Measurements from ENCODE around the gene PPP1R26. TPM values are rescaled to one million over a fixed set of nuclear protein-coding genes. Genes with fewer than 3 reads are reported as not detected.
A peak's percentile ranks its signal among the peaks of the same experiment; 100 is the strongest.

The PPP1R26 gene
- total and polyA plus RNA-seq, 2 of the 8 experiments (the other 6 are each of a cell fraction or from before 2014, with no cell fraction given): 9.8 to 32.7 TPM

DNA sequence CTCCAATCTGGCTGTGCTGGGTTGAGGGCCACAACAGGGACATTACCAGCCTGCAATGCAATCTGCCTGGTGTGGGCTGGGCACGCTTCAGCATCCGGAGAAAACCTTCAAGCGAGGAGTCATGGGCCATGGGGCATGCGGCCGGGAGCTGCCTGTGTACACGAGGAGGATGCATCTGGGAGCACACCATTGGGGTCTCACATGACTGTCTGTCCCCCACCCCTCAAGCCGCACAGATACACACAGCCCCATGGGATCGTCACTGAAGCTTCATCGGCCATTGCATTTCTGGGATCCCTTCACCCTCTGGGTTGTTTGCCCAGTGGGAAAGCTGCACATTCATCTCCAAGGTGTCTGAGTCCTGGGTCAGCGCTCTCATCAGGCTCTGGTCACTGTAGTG is 51.5 kb downstream of the PPP1R26 start:
- H2BK120ac ChIP-seq (replicated peaks; ENCODE audit: low read depth, low read length): no peak overlapping the region
- no peak overlapping the region for H3K23ac ChIP-seq (ENCODE audit: insufficient read length)
- no peak overlapping the region for H2BK20ac ChIP-seq (ENCODE audit: low read length)
- DNase-seq (ENCODE audit: low read depth in 1 of 2, low spot score in 2 of 2) (peak in 1 of 2 experiments; percentile 34), FAIRE-seq (no peak)
- no peak overlapping the region for H3K4ac ChIP-seq (replicated peaks; ENCODE audit: insufficient read length, low read depth, low read length)
- H3K27me3 ChIP-seq (replicated peaks in 1 of 4; ENCODE audit: control insufficient read depth in 3 of 4, extremely low read depth in 1 of 4, insufficient read depth in 3 of 4, low read length in 3 of 4): no peaks in the 10 kb centered on the region
- no peak overlapping the region for H3K4me3 ChIP-seq (ENCODE audit: extremely low read depth in 1 of 4, insufficient read depth in 2 of 4, low read depth in 3 of 4, low read length in 4 of 4)
- H3K36me3 ChIP-seq (ENCODE audit: control insufficient read depth in 2 of 4, insufficient read depth in 4 of 4, low read length in 3 of 4): no peaks in the 10 kb centered on the region
- H4K8ac ChIP-seq (ENCODE audit: extremely low read depth, insufficient read depth, low read length): no peak overlapping the region
- ChIA-PET POLR2A (ENCODE audit: partially characterized antibody) (interaction anchor here (1.0 kb wide), 1 partner anchor 26 kb away, joined by 6 read pairs; no protein-coding TSS in a partner anchor), CTCF (ENCODE audit: partially characterized antibody) (interaction anchor here (1.1 to 1.3 kb wide), 2 partner anchors 8 to 17 kb away, joined by 4 to 7 read pairs; no protein-coding TSS in a partner anchor)
- no peak overlapping the region for H2BK12ac ChIP-seq (ENCODE audit: low read depth, low read length)
- H2AK5ac ChIP-seq (ENCODE audit: low read depth, low read length): no peak overlapping the region
- H3K9me3 ChIP-seq (ENCODE audit: insufficient read depth in 2 of 2, low read depth in 1 of 2, low read length in 1 of 2): no peaks in the 10 kb centered on the region
- WGBS, 2 experiments (ENCODE audit: extremely low coverage in 1 of 2, insufficient coverage in 1 of 2, insufficient read length in 1 of 2, insufficient replicate concordance in 2 of 2, low coverage in 1 of 2, low lambda C conversion rate in 2 of 2, missing lambda C conversion rate in 1 of 2): 95% methylated on average over 10 of the region's 10 CpGs; no CpG with 5 or more reads in 1 of the 2 experiments
- H3K4me1 ChIP-seq (replicated peaks in 1 of 4; ENCODE audit: control insufficient read depth in 3 of 4, insufficient read depth in 4 of 4, low read length in 3 of 4): peaks cover 0 to 9% (median 6%) of the 10 kb centered on the region in 4 experiments; a peak in 5 of 7 replicates
- H4K5ac ChIP-seq (ENCODE audit: insufficient read length, low read depth, low read length): no peak overlapping the region
- H4K20me1 ChIP-seq (replicated peaks in 1 of 2; ENCODE audit: control insufficient read depth in 1 of 2, insufficient read depth in 2 of 2, low read length in 2 of 2): no peaks in the 10 kb centered on the region
- no peak overlapping the region for H3K9ac ChIP-seq (replicated peaks in 1 of 4; ENCODE audit: extremely low read depth in 1 of 4, low read depth in 3 of 4, low read length in 3 of 4)
- no peaks in the 10 kb centered on the region for H3K79me2 ChIP-seq (ENCODE audit: control insufficient read depth in 1 of 2, insufficient read depth in 2 of 2, low read length in 2 of 2)
- H3K18ac ChIP-seq (ENCODE audit: extremely low read depth, low read length): no peak overlapping the region
- H3K79me1 ChIP-seq (ENCODE audit: low read depth, low read length): no peaks in the 10 kb centered on the region
- no peak overlapping the region for H3K27ac ChIP-seq (ENCODE audit: low read depth, low read length)
- H3K23me2 ChIP-seq (ENCODE audit: low read depth, low read length): no peaks in the 10 kb centered on the region
- H3K4me2 ChIP-seq (ENCODE audit: insufficient read depth in 1 of 2, low read depth in 2 of 2, low read length in 2 of 2): no peak overlapping the region
- H2BK15ac ChIP-seq (ENCODE audit: low read length): no peak overlapping the region
- no peak overlapping the region for H2AFZ ChIP-seq (ENCODE audit: low read length)
- no peak overlapping the region for H3K14ac ChIP-seq (ENCODE audit: insufficient read length)
- H3K56ac ChIP-seq (replicated peaks; ENCODE audit: insufficient read length, low read depth, low read length): no peak overlapping the region
- H4K91ac ChIP-seq (replicated peaks; ENCODE audit: insufficient read length, low read length): peak overlapping the region; percentile 12
- no peak overlapping the region for H2BK5ac ChIP-seq (ENCODE audit: low read depth, low read length)
- no peak for TF ChIP-seq POU5F1 (IDR thresholded peaks at IDR 0.05; ENCODE audit: low read depth, low read length)
- TF ChIP-seq SIX5 (IDR thresholded peaks at IDR 0.05; ENCODE audit: low read depth, low read length): no peak
- no peak for TF ChIP-seq CHD1 (IDR thresholded peaks at IDR 0.05; ENCODE audit: low read depth, low read length)
- no peak for TF ChIP-seq NRF1 (IDR thresholded peaks at IDR 0.05; ENCODE audit: low read depth, low read length)
- TF ChIP-seq ASH2L (IDR thresholded peaks at IDR 0.05; ENCODE audit: low read length): no peak
- no peak for TF ChIP-seq SAP30 (IDR thresholded peaks at IDR 0.05; ENCODE audit: insufficient read depth, insufficient replicate concordance, low read length)
- TF ChIP-seq FOSL1 (IDR thresholded peaks at IDR 0.05; ENCODE audit: insufficient read depth, low read depth, low read length): no peak
- TF ChIP-seq SRF (IDR thresholded peaks at IDR 0.05; ENCODE audit: low read depth, low read length): no peak
- no peak for TF ChIP-seq TEAD4 (IDR thresholded peaks at IDR 0.05; ENCODE audit: low read depth, low read length)
- no peak for TF ChIP-seq TBP (IDR thresholded peaks at IDR 0.05; ENCODE audit: low read depth, low read length)
- TF ChIP-seq TCF12 (IDR thresholded peaks at IDR 0.05; ENCODE audit: low read depth, low read length): no peak
- no peak for TF ChIP-seq KDM1A (IDR thresholded peaks at IDR 0.05; ENCODE audit: borderline replicate concordance, low read length)
- TF ChIP-seq CTBP2 (IDR thresholded peaks at IDR 0.05; ENCODE audit: borderline replicate concordance, insufficient read depth, insufficient read length, low read length): no peak
